ENCODE data around the gene DSCAML1. TPM values are rescaled to one million over a fixed set of nuclear protein-coding genes. Genes with fewer than 3 reads are reported as not detected.
"Not testable (repeated sequence)": the region's sequence is repeated elsewhere in the genome, so short reads cannot be mapped to it uniquely, and the experiment has no call there.

The DSCAML1 gene
- polyA plus RNA-seq, 1 donor from 2014 or later, result not detected

GRCh38 chr11:117414724-117415123 is 382.3 kb downstream of the DSCAML1 start:
- no peaks in the 10 kb centered on the region for H3K4me1 Mint-ChIP-seq
- H3K4me3 Mint-ChIP-seq, result no peak overlapping the region
- H3K27me3 Mint-ChIP-seq, result peaks cover 6% of the 10 kb centered on the region
- H3K27ac Mint-ChIP-seq, result no peak overlapping the region
- peaks cover 0 to 1% (median 0%) of the 10 kb centered on the region in 3 donors for H3K9me3 Mint-ChIP-seq
- peaks cover 8% of the 10 kb centered on the region for H3K36me3 Mint-ChIP-seq

- H3K27me3 Mint-ChIP-seq, result peaks cover 6% of the 10 kb centered on the region
- H3K4me3 Mint-ChIP-seq, result no peak overlapping the region
- no peaks in the 10 kb centered on the region for H3K4me1 Mint-ChIP-seq
- peaks cover 11% of the 10 kb centered on the region for H3K36me3 Mint-ChIP-seq
- no peak overlapping the region for H3K27ac Mint-ChIP-seq
- H3K9me3 Mint-ChIP-seq, result peaks cover 0 to 1% (median 0%) of the 10 kb centered on the region in 3 donors
These were observed 383.4 kb downstream of the DSCAML1 start for GRCh38 chr11:117413616-117414015.

- Mint-ChIP-seq H3K4me1 (no peaks in the 10 kb centered on the region), H3K27me3 (peaks cover 6% of the 10 kb centered on the region), H3K9me3 (peaks cover 0 to 1% (median 0%) of the 10 kb centered on the region in 3 donors), H3K4me3 (no peak overlapping the region), H3K36me3 (peaks cover 14% of the 10 kb centered on the region), H3K27ac (no peak overlapping the region)
These were observed 384.3 kb downstream of the DSCAML1 start for GRCh38 chr11:117412653-117413275.

- H3K4me3 Mint-ChIP-seq, result no peak overlapping the region
- H3K27me3 Mint-ChIP-seq, result peaks cover 3% of the 10 kb centered on the region
- peaks cover 0 to 1% (median 0%) of the 10 kb centered on the region in 3 donors for H3K9me3 Mint-ChIP-seq
- H3K36me3 Mint-ChIP-seq, result peaks cover 17% of the 10 kb centered on the region
- H3K4me1 Mint-ChIP-seq, result no peaks in the 10 kb centered on the region
- no peak overlapping the region for H3K27ac Mint-ChIP-seq
These were observed 384.8 kb downstream of the DSCAML1 start for GRCh38 chr11:117412176-117412575.

- Mint-ChIP-seq H3K9me3 (peaks cover 0 to 1% (median 0%) of the 10 kb centered on the region in 3 donors), H3K4me1 (no peaks in the 10 kb centered on the region), H3K36me3 (peaks cover 17% of the 10 kb centered on the region), H3K27me3 (peaks cover 3% of the 10 kb centered on the region), H3K27ac (no peak overlapping the region), H3K4me3 (no peak overlapping the region)
These were observed 385.3 kb downstream of the DSCAML1 start for GRCh38 chr11:117411736-117412135.

GRCh38 chr11:117410861-117411710 is 385.9 kb downstream of the DSCAML1 start:
- Mint-ChIP-seq H3K36me3 (peaks cover 17% of the 10 kb centered on the region), H3K27ac (no peak overlapping the region), H3K4me3 (no peak overlapping the region), H3K9me3 (peaks cover 0 to 2% (median 1%) of the 10 kb centered on the region in 3 donors), H3K27me3 (peaks cover 2% of the 10 kb centered on the region), H3K4me1 (no peaks in the 10 kb centered on the region)

GRCh38 chr11:117410238-117410637 is 386.8 kb downstream of the DSCAML1 start:
- Mint-ChIP-seq H3K27ac (no peak overlapping the region), H3K36me3 (peaks cover 25% of the 10 kb centered on the region), H3K4me3 (no peak overlapping the region), H3K27me3 (no peaks in the 10 kb centered on the region), H3K9me3 (peaks cover 1 to 11% (median 2%) of the 10 kb centered on the region in 3 donors), H3K4me1 (no peaks in the 10 kb centered on the region)

- Mint-ChIP-seq H3K27ac (no peak overlapping the region), H3K4me1 (no peaks in the 10 kb centered on the region), H3K9me3 (peaks cover 1 to 11% (median 2%) of the 10 kb centered on the region in 3 donors), H3K36me3 (peaks cover 26% of the 10 kb centered on the region), H3K27me3 (no peaks in the 10 kb centered on the region), H3K4me3 (no peak overlapping the region)
These were observed 387.5 kb downstream of the DSCAML1 start for GRCh38 chr11:117409511-117409910.

- Mint-ChIP-seq H3K36me3 (peaks cover 31% of the 10 kb centered on the region), H3K4me1 (no peaks in the 10 kb centered on the region), H3K9me3 (peaks cover 0 to 11% (median 2%) of the 10 kb centered on the region in 3 donors), H3K4me3 (no peak overlapping the region), H3K27me3 (no peaks in the 10 kb centered on the region), H3K27ac (no peak overlapping the region)
These were observed 388.7 kb downstream of the DSCAML1 start for GRCh38 chr11:117408356-117408755.

GRCh38 chr11:117407016-117407415 is 390.0 kb downstream of the DSCAML1 start:
- Mint-ChIP-seq H3K36me3 (peaks cover 31% of the 10 kb centered on the region), H3K9me3 (peaks cover 0 to 11% (median 2%) of the 10 kb centered on the region in 3 donors), H3K27me3 (no peaks in the 10 kb centered on the region), H3K4me3 (no peak overlapping the region), H3K27ac (no peak overlapping the region), H3K4me1 (no peaks in the 10 kb centered on the region)

GRCh38 chr11:117405898-117406297 is 391.1 kb downstream of the DSCAML1 start:
- H3K27ac Mint-ChIP-seq, H3K4me1 Mint-ChIP-seq: not testable (repeated sequence)
- peak overlapping the region in 1 of 4 donors; percentile 5 for H3K4me3 Mint-ChIP-seq

GRCh38 chr11:117399100-117399840 is 397.7 kb downstream of the DSCAML1 start:
- H3K4me3 Mint-ChIP-seq, H3K27me3 Mint-ChIP-seq, H3K9me3 Mint-ChIP-seq: not testable (repeated sequence)
- peak overlapping the region in 1 of 3 donors; percentile 50 for H3K27ac Mint-ChIP-seq
- H3K36me3 Mint-ChIP-seq, result peaks cover 46% of the 10 kb centered on the region
- peaks cover 10 to 13% (median 13%) of the 10 kb centered on the region in 3 donors for H3K4me1 Mint-ChIP-seq

More at GRCh38 chr11:117405898-117406297, 391.1 kb downstream of the DSCAML1 start:
- H3K9me3 Mint-ChIP-seq, result peaks cover 0 to 11% (median 2%) of the 10 kb centered on the region in 3 donors
- not testable (repeated sequence) for H3K27me3 Mint-ChIP-seq
- peaks cover 32% of the 10 kb centered on the region for H3K36me3 Mint-ChIP-seq

- not testable (repeated sequence) for H3K4me3 Mint-ChIP-seq, H3K9me3 Mint-ChIP-seq, H3K27ac Mint-ChIP-seq, H3K27me3 Mint-ChIP-seq
- peaks cover 10 to 13% (median 13%) of the 10 kb centered on the region in 3 donors for H3K4me1 Mint-ChIP-seq
- H3K36me3 Mint-ChIP-seq, result peaks cover 44% of the 10 kb centered on the region
These were observed 398.4 kb downstream of the DSCAML1 start for GRCh38 chr11:117398618-117399017.

- Mint-ChIP-seq H3K27me3 (no peaks in the 10 kb centered on the region), H3K4me3 (peak overlapping the region in 1 of 4 donors; percentile 21), H3K9me3 (peaks cover 2 to 4% (median 2%) of the 10 kb centered on the region in 3 donors), H3K36me3 (peaks cover 40% of the 10 kb centered on the region), H3K27ac (no peak overlapping the region), H3K4me1 (peaks cover 10 to 13% (median 13%) of the 10 kb centered on the region in 3 donors)
These were observed 400.0 kb downstream of the DSCAML1 start for GRCh38 chr11:117396970-117397369.

- Mint-ChIP-seq H3K4me1 (peaks cover 4 to 6% (median 5%) of the 10 kb centered on the region in 3 donors), H3K27ac (no peak overlapping the region), H3K4me3 (no peak overlapping the region), H3K36me3 (peaks cover 36% of the 10 kb centered on the region), H3K27me3 (no peaks in the 10 kb centered on the region), H3K9me3 (peaks cover 2 to 4% (median 2%) of the 10 kb centered on the region in 3 donors)
These were observed 401.5 kb downstream of the DSCAML1 start for GRCh38 chr11:117395476-117395875.
